ENCODE results near the gene MYO1E.
A peak's percentile ranks its signal among the peaks of the same experiment; 100 is the strongest.
"Not testable (repeated sequence)": the region's sequence is repeated elsewhere in the genome, so short reads cannot be mapped to it uniquely, and the experiment has no call there.

The MYO1E gene

GRCh38 chr15:59166601-59167265, 205.9 kb downstream of the MYO1E start:
- no peak for DNase-seq (ENCODE audit: low read depth in 2 of 2)

DNA sequence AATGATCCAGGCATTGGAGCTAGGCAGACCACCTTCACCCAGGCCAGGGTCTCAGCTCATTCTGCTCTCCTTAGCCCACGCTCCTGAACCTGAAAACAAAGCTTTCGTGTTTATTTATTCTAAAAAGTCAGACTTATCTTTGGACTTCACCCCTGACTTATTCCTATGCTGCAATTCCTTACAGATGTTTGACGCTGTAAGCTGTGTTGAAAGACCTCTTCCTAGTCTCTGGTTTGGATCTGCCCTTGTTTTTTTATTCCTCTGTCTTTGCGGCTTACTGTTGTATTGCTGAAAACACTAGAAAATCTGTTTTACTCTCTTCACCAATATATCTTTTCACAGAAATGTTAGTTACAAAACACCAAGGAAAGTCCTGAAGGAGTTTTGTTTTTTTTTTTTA, 206.5 kb downstream of the MYO1E start:
- no peak for DNase-seq (ENCODE audit: low read depth in 2 of 2)

- no peak for DNase-seq (ENCODE audit: low read depth in 2 of 2)
These were observed 206.9 kb downstream of the MYO1E start for GRCh38 chr15:59165726-59166125.

DNA sequence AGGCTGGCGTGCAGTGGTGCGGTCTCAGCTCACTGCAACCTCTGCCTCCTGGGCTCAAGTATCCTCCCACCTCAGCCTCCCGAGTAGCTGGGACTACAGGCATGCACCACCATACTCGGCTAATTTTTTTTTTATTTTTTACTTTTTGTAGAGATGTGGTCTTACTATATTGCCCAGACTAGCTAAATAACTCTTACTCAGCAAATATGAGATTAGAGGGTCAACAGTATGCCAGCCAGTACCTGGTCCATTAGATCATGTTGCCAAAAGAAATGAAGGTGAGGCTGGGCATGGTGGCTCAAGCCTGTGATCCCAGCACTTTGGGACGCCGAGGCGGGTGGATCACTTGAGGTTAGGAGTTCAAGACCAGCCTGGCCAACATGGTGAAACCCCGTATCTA, 210.6 kb downstream of the MYO1E start:
- DNase-seq (ENCODE audit: low read depth in 2 of 2): not testable (repeated sequence)

DNA sequence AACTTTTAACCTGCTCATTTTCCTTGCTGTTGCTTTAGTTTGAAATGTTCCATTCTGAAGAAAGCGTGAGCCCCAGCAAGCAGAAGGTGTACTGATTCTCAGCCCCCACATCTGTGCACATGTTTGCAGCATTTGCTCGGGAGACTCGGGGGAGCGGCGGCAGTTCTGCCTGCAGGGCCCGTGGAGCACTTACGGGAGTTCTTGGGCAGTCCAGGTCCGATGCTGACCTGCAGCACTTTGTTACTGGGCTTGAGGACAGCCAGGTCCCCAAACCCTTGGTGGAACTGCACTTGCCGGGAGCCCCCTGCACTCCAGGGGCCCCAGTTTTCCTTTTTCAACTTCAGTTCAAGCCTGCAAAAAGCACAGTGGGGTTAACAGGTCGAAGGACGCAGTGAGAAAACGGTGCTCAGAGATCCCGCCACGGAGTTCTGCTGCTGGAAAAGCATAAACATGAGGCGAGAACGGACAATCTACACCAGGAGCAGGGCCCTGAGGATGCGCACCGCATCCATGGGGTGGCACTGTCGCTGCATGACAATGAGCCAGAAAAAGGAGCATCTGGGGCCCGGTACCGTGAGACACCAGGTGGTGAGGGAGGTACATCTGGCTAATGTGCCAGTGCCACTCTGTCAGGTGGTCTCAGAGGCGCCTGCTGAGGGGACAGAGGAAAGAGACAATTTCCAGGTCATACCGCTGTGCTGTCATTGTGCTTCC, 211.6 kb downstream of the MYO1E start:
- no peak for DNase-seq (ENCODE audit: low read depth in 2 of 2)

GRCh38 chr15:59159210-59159609, 213.5 kb downstream of the MYO1E start:
- no peak for DNase-seq (ENCODE audit: low read depth in 2 of 2)

DNA sequence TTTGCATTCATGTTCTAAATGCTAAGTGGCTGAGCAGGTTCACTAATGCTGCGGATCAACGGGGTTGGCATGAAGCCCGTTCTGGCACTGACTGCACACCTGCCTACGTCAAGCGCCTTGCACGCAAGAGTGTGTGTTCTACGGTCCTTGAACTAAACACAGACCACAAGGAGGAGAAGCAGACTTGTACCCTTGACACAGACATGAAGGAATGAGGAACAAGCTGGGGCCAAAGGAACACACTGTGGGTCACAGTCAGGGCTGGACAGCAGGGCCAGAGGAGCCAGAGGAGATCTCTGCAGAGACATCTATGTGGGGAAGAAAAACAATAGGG, 214.0 kb downstream of the MYO1E start:
- no peak for DNase-seq (ENCODE audit: low read depth in 2 of 2)

GRCh38 chr15:59157840-59158700, 214.6 kb downstream of the MYO1E start:
- no peak for DNase-seq (ENCODE audit: low read depth in 2 of 2)

- no peak for DNase-seq (ENCODE audit: low read depth in 2 of 2)
These were observed 215.3 kb downstream of the MYO1E start for GRCh38 chr15:59157396-59157795.

- no peak for DNase-seq (ENCODE audit: low read depth in 2 of 2)
These were observed 217.2 kb downstream of the MYO1E start for GRCh38 chr15:59155431-59155830.

- no peak for DNase-seq (ENCODE audit: low read depth in 2 of 2)
These were observed 218.4 kb downstream of the MYO1E start for GRCh38 chr15:59154243-59154642.

GRCh38 chr15:59153466-59153865, 219.2 kb downstream of the MYO1E start:
- no peak for DNase-seq (ENCODE audit: low read depth in 2 of 2)

- no peak for DNase-seq (ENCODE audit: low read depth in 2 of 2)
These were observed 219.8 kb downstream of the MYO1E start for GRCh38 chr15:59152694-59153450.

DNA sequence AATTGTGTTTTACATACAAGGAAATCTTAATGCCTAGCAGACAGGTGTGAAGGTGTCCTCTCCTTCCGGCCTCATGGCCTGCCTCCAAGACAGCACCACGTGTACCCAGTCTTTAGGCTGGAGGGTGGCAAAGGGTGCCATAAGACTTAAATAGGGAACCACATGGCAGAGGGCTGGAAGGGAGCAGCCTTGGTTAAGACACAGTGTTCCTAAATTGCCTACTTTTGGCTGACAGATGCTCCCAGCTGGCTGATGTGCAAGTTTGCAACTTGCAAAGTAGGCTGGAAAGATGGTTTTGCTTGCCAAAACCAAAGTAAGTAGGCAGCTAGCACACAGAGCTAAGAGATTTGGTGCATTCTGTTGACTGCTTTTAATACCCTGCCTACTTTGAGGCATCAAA, 222.5 kb downstream of the MYO1E start:
- DNase-seq (ENCODE audit: low read depth in 2 of 2): no peak

DNA sequence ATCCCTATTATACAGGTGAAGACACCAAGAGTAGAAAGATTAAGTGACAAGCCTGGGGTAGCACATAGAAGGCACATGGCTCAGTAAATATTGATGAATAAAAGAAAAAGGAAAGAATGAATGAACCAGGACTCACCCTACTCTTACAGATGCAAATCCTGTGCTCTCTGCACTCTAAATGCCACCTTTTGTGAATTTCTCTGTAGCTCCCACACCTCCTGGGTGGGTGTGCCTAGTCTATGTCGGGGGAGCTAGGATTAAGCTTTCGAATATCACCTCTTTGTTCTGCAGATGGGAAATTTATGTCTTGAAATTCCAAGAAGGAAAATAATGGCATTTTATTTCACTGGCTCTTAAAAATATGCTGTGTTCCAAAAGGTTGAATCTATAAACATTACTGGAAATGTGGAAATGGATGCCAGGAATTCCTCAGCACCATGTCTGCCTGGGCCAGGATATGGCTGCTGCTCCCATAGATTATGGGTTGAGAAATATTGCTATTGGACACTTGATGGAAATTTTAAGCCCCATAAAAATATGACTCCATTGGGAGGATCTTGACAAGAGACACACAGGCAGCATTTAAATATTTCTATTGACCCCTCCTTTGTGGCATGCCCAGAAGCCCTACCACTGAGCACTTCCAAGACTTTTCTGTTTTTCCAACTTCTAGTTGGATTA, 224.4 kb downstream of the MYO1E start:
- no peak for DNase-seq (ENCODE audit: low read depth in 2 of 2)

GRCh38 chr15:59147666-59148065, 225.0 kb downstream of the MYO1E start:
- no peak for DNase-seq (ENCODE audit: low read depth in 2 of 2)

GRCh38 chr15:59144594-59144993, 228.1 kb downstream of the MYO1E start:
- DNase-seq (ENCODE audit: low read depth in 2 of 2): not testable (repeated sequence)

GRCh38 chr15:59143281-59143680, 229.4 kb downstream of the MYO1E start:
- no peak for DNase-seq (ENCODE audit: low read depth in 2 of 2)

GRCh38 chr15:59140422-59141226, 232.0 kb downstream of the MYO1E start:
- no peak for DNase-seq (ENCODE audit: low read depth in 2 of 2)

- DNase-seq (ENCODE audit: low read depth in 2 of 2): peak; percentile 8 to 20
These were observed 234.4 kb downstream of the MYO1E start for GRCh38 chr15:59138243-59138642.

DNA sequence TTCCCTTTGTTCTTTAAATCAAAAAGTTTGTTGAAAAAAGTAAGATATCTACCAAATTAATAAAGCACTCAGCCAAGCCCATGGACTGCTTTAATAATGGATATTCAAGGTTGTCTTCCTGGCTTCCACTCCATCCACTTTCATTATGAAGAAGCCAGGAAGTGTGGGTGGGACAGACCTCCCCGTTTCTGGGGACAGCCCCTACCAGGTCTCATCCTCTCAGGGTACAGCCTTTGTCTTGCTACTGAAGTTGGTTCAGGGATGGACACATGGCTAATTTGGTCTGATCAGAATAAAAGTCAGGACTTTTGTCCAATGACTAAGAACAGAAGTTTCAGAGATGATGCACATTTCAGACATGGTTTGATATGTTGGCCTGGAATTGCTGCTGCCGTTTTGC, 235.1 kb downstream of the MYO1E start:
- DNase-seq (ENCODE audit: low read depth in 2 of 2): no peak

All from stimulated activated CD8-positive, alpha-beta memory T cell treated with anti-CD3 and anti-CD28 coated beads, Interleukin-7, amount 100 ng/mL, for 4 hours (primary cell).